Uterus (tissue), 2 donors: Measurements from ENCODE around the gene CRYZ.

Experiments
- POLR2A ChIP-seq, 2 donors: fragments of 450-650 bp; IDR thresholded peaks; one replicate each; pipeline ENCODE4 v1.6.1; 2016; ENCODE audit warnings: antibody characterized with exemption in 2 of 2, mild to moderate bottlenecking in 1 of 2, moderate library complexity in 1 of 2
- TF ChIP-seq, protein P1 (sequence below), 4 experiments: fragments of 200-600 bp in 2 of 4; fragments of 450-650 bp in 2 of 4; sonication (generic) in 2 of 4; IDR thresholded peaks; one replicate each; pipeline ENCODE4 v1.5.1; 2016 to 2019; ENCODE audit warnings: antibody characterized with exemption in 4 of 4, mild to moderate bottlenecking in 2 of 4, moderate library complexity in 1 of 4

DNA sequence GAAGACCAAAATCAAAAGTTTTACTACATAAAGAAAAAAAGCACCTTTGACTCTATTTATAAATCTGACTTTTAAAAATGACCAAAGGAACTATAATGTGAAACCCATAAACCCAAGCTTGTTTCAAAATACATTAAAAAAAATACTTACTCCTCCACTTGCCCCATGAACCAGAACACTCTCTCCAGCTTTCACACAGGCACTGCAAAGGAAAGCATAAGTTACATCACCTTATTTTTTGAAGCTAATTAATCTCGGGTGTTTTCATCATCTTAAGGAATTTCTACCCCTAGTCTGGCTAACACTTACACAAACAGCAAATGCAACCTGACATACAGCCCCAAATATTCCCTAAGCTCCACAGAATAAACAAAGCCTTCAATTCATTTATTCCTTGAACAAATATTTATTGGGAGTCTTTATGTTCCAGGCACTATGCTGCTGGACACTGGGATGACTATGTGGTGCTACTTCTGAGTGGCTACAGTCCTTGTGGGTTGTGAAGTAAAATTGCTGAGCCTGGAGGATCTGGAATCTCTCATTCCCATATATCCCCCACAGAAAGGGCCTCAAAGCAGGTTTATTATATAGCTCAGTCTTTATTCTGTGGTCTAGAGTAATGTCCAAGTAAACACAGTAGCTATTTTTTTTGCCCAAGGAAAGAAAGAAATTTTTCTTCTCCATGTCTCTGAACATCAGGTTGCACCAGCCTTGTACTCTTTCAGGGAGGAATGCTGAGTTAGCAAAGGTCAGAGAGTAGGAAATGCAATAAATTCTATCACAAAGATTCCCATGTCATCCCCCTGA lies 18.2 kb downstream of the CRYZ start:
- no peak for TF ChIP-seq POLR2A (IDR thresholded peaks at IDR 0.05)
- TF ChIP-seq, protein P1, sequence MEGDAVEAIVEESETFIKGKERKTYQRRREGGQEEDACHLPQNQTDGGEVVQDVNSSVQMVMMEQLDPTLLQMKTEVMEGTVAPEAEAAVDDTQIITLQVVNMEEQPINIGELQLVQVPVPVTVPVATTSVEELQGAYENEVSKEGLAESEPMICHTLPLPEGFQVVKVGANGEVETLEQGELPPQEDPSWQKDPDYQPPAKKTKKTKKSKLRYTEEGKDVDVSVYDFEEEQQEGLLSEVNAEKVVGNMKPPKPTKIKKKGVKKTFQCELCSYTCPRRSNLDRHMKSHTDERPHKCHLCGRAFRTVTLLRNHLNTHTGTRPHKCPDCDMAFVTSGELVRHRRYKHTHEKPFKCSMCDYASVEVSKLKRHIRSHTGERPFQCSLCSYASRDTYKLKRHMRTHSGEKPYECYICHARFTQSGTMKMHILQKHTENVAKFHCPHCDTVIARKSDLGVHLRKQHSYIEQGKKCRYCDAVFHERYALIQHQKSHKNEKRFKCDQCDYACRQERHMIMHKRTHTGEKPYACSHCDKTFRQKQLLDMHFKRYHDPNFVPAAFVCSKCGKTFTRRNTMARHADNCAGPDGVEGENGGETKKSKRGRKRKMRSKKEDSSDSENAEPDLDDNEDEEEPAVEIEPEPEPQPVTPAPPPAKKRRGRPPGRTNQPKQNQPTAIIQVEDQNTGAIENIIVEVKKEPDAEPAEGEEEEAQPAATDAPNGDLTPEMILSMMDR (IDR thresholded peaks at IDR 0.05), result no peak
